GM19023 (cell line): Measurements from ENCODE around the gene CLMN.

Experiments
- ATAC-seq: cut with Tn5 transposase; IDR thresholded peaks from one replicate; pipeline ENCODE4 v1.9.1; 2021; ENCODE audit warnings: mild to moderate bottlenecking, moderate library complexity; ENCODE audit not compliant: unreplicated experiment

Gene CLMN

DNA sequence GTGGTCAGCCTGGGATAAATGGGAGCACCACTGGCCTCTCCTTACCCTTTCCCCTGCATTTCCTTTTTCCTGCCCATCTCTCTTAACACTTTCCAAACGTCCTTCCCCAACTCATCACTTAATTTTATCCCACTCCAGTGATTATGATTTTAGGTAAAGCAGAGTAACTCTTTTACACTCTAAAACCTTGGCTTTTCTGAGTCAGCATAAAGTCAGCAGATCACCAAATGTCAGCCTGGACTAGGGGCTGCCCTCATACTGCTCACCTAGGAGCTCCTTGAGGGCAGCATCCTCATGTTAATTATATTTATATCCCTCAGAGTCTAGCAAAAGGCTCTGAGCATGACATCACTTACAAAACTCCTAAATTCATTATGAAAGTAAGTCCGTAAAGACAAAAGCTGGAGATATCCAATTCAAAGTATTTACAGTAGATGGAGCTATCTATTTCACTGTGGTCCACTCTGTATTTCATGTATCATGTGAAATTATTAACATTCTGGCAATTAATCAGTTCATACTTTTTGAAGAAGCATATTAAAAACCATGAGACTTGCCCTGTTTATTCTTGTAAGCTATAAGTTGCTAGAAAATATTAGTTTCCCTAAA is 145.4 kb downstream of the CLMN start:
- ATAC-seq = no peak

DNA sequence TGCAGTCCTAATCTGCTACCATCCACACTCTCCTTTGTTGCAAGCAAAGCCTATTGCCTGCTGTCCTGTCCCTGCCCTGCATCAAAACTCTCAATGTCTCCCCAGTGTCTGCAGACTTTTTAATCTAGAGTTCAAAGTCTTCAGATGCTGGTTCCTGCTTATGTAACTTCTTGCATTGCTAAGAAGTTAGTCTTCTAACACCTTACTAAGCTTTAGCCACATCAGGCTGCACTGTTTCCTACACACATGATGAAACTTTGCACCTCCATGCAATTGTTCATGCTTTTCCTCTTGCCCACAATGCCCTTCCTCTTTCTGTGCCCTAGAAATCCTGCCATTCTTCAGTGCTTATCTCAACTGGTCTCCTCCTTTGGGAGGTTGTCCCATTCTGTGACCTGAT is 146.2 kb downstream of the CLMN start:
- ATAC-seq = no peak

DNA sequence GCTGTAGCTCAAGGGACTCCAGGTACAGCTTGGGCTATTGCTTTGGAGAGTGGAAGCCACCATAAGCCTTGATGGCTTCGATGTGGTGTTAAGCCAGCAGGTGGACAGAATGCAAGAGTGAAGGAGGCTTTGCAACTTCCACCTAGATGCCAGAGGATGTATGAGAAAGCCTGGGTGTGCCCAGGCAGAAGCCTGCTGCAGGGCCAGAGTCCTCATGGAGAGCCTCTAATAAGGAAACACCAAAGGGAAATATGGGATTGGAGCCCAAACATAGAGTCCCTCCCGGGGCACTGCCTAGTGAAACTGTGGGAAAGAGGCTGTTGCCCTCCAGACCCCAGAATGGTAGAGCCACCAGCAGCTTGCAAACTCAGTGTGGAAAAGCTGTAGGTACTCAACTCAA is 152.5 kb downstream of the CLMN start:
- no peak for ATAC-seq

DNA sequence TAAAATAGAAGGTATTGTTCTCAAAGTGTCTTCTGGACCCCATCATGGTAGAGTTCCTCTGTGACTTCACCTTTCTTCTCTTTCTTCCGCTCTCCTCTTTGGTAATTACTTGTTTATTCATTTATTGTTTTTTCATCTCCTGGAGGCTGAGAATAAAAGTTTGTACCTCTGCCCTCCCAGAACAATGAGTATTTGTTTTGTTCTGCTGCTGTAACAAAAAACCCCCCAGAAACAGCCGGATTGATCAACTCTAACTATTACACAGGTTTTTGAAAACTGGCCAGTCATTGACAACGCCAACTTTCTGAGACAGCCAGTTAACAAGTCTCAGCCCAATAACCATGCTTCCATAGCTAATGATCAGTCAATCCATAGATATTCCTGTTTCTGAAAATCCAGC is 154.2 kb downstream of the CLMN start:
- ATAC-seq = no peak

DNA sequence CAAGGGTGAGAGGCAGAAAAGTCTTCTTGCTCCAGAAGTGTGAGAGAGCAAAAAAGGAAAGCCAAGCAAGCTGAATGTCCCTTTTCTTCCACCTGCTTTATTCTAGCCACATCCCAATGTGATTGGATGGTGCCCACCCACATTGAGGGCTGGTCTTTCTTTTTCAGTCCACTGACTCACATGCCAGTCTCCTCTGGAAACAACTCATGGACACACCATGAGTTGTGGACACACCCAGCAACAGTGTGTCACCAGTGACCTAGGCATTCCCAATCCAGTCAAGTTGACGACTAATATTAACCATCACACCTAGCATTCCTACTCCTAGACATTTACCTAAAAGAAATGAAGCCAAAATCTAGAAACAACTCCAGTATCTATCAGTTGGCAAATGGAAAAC is 155.2 kb downstream of the CLMN start:
- ATAC-seq = no peak

DNA sequence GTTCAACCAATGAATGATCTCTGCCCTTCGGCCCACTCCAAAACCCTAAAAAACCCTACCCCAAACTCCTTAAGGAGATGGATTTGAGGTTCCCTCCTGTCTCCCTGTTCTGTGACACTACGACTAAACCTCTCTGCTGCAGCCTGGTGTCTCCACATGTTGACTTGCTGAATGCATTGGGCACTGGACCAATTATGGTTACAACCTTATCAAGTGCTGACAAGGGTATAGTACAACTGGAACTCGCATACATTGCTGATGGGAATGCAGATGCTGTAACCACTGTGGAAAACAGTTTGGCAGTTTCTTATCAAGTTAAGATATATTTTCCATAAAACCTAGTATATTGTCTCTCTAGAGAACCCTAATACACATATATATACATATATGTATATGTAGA is 156.0 kb downstream of the CLMN start:
- no peak for ATAC-seq

DNA sequence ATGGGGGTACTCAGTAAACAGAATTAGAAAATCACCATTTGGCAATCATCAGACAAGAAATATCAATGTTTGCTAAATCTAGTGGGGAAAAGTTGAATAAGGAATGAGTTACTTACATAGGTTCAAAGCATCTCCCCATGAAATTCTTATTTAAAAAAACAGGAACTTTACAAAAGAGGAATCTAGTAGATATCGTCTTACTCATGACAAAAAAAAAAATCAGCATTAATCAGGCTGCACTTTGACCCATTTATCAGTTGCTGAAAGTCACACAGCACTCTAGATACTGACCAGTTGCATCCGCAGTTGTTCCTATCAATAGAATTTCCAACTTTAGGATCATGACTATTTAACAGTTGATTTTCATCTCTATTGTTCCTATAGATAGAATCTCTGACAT is 156.6 kb downstream of the CLMN start:
- no peak for ATAC-seq

DNA sequence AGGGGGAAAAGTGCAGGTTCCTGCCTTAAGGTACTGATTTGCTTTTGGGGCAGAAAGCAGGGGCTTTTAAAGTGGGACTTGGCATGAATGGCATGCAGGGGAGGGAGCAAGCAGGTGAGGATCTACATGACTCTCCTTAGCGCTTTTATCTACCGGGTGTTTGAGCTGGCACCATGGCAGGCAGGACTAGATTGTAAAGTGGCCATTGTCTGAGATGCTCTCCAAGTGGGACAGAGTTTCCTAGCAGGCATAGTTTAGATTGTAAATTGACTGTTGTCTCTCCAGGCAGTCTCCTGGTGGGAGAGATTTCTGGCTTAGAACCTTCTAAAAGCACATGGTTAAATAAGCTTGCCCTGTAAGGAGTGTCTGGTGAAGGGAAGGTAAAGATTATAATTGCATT is 157.1 kb downstream of the CLMN start:
- no peak for ATAC-seq

DNA sequence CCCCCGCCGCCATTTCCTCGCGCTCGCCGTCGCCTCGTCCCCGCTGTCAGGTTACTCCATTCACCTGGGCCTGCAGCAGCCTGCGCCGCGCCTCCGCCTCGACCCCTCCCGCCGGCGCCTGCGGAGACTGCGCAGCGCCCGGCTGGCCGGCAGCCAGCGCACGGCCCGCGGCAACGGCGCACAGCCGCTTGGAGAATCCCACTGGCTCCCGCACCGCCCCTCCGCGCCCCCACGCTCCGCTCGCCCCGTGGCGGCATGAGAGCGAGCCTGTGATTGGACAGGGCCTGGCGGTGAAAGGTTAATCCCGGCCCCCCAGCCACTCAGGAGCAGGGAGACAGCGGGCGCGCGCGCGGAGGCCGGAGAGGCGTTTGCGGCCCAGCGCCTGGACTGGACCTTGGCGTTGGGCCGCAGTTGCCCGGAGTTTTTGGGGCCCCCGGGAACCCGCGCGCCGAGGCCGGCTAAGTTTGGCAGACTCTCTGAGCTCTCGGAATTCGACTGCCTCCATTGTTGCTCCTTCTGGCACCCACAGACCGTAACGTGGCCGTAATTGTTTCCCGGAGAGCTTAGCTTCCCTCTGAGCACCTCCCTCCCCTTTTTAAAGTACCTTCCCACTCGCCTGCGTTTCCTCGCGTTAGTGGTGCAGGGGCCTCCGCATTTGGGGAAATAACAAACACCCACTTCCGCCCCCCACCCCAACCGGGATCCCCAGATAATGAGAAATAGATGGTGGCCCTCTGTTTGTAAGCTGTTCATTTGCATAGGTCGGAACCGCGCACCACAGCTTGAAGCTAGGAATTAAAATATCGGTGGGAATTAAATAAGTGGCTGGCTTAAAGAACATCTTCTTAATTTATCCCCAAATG is 162.2 kb downstream of the CLMN start, which contains the start of gene DICER1:
Gene DICER1, minus strand, starts transcription at position 203 of the 863 bp plus-strand sequence. CDS start 24,071 bp downstream, outside the sequence.
- ATAC-seq = peak; percentile 81

DNA sequence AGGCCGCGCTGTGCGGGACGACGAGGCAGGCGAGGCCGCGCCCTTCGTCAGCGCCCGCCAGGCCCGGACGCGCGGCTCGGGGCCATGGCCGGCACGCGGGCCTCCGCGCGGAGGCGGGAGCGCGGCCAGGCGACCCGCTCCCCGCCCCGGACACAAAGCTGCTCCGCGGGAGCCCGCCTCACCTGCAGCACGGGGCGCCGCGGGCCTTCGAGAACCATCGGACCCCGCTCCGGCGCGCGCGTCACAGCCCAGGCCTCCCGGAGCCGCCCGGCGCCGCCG is 162.7 kb downstream of the CLMN start:
- ATAC-seq = peak; percentile 37

DNA sequence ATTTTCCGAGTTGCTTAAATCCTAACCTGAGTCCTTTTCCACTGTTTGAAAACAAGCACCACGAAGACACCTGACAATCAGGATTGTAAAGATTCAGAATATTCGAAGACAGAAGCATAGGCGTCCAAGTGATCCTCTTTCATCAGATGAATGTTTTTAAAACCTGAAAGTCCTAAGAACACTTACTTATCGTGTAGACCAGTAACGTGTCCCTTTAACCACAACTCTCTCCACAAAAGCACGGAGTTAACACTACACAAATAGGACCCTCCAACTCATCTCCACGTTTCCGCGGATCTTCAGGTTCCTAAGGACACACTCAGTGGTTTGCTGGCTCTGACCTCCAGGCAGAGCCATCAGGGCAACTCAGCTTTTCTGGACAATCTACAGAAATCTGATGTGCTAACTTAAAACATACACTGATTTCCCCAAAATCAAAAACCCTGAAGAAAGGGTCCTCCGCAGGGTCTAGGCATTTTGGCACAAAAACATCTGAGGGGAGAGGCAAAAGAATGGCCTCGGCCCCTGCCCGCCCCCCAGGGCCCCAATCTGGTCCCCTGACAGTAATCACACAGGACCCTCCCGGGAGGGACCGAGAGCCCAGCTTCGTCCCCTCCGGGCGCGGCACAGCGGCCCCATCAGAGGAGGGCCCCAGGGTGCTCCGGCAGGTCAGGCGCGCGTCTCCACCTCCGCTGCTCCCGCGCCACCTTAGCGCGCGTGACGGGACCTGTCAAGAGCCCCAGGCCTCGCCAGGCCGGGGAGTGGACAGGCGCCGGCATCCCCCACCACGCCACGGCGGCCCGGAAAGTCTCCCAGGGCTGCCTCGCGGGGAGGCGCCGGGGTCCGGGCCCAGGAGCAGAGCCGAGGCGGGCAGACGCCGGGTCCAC is 163.3 kb downstream of the CLMN start:
- peak; percentile 22 for ATAC-seq

DNA sequence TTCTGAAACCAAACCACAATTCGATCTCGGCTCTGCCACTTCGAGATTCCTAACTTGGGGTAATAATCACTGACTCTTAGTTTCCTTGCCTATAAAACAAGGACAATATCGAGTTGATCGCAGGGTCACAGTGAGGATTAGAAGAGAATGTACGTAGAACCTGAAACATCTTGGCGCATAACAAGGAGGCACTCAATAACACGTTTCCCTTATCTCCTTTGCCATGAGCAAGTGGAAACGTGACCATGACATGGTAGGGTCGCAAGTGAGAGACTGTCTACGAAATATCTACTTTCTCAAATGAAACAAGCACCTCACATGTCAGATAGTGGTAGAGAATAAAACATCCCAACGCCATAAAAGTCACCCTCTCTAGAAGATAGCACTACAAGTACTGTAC is 164.7 kb downstream of the CLMN start:
- no peak for ATAC-seq

DNA sequence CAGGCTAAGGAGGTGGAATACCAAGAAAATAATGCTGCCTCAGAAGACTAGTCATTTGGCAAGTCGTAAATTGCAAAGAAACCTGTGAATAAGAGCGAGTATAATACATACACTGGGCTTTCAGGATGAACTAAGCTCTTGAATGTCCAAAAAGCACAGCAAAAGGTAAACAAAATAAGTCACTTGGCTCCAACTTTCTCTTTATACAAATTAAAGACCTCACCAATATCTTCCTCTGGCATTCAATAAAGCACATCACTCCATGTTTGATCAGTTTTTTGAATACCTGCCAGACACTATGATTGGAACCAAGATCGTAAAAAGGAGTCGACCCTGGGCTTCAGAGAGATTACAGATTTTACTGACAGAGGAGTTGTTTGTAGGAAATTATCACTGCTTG is 165.8 kb downstream of the CLMN start:
- ATAC-seq = no peak

DNA sequence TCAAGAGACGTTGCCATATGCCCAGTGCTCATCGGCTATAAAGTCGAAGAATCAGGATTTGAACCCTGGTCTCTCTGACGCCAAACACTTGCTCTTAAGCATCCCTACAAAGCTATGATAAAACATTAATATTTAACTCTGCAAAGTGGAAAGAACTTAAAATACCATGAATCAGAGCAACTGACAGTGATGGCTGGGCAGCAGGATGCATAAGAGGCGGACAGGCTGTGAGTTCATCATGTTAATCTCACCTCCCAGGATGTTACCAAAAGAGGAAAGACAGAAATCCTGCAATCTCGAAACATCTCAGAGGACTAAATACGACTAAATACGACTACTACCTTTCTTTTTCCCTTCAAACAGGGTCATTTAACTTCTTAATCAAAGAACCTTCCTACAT is 168.1 kb downstream of the CLMN start:
- ATAC-seq = no peak

DNA sequence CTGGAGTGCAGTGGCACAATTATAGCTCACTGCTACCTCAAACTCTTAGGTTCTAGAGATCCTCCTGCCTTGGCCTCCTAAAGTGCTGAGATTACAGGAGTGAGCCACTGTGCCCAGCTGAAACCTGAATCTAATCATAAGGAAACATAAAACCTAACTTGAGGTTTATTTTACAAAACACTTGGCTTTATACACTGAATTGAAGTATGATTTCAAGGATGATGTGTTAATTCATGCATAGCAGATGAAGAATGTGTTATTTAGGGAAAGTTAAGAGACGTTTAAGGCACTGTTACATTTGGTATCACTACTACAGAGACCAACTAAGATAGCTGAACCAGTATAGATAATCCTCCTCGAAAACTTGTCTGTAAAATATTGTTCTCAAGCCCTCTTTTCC is 168.8 kb downstream of the CLMN start:
- no peak for ATAC-seq

DNA sequence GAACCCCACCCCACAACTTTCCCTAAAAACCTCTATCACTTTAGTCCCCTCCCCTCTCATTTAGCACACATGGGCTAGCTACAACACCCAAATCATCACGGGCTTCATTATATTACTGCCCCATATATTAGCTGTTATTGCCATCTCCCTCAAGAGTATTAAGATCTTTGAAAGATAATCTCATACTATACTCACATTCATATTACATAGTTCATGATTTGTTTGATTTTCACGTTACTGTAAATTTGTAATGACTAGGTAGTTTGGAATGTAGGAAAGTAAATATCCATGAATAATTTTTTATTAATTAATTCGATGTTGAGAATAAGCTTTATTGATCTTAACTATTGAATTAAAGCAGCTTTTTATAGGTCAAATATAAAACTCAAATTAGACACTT is 170.3 kb downstream of the CLMN start:
- ATAC-seq = no peak

DNA sequence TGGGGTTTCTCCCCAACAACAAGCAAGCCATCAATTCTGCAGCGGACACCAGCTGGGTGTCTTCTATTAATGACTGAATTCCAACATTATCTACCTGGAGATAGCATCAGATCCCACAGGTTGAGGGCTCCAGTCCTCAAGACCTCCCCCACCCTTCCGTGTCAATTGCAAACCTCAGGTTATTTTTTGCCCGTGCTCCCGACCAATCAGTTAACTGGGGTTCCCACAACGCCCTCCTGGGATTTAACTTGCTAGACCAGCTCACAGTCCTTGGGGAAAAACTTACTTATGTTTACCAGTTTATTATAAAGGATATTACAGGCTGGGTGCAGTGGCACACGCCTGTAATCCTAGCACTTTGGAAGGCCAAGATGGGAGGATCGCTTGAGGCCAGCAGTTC is 172.1 kb downstream of the CLMN start:
- no peak for ATAC-seq

DNA sequence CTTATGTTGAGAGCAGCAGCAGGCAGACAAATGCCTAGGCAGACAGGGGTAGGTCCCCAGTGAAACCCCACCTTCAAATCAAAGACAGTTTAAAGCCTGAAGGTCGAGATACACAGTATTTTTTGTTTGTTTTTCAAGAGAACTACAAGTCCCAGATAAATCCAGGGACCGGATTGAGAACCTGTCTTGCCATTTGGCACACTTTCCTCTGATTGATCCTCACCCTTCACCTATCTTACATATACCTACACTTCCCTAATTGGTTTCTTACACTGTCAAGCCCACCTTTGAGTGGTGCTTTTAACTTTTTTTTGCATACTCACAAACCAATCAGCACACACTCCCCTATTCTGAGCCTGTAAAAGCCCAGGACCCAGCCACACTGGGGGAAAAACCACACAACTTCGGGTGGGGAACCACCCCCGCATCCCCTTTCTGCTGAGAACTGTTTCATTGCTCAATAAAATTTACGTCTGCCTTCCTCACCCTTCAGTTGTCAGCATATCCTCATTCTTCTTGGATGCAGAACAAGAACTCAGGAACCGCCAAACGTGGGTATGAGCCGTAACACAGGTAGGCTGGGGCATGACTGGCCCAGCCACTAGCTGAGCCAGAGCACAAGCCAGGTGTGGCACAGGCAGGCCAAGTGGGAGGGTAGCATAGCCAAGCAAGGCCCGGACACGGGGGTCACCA is 173.5 kb downstream of the CLMN start:
- ATAC-seq = no peak

DNA sequence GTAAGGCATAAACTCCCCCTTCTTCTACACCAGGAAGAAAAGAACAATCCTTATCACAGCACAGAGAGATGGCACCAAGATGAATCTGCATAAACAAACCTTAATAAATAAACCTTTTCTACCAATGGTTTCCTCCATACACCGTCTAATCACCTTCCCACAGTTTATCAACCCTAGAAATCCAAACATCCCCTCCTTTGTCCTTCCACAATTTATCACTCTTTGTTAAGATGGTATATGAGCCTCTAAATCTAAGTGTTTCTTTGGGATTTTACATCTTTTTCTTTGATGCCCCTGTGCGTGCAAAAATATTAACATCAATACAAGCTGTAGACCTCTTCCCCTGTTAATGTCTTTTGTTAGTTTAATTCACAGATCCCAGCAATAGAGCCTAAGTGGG is 174.9 kb downstream of the CLMN start:
- ATAC-seq = no peak

DNA sequence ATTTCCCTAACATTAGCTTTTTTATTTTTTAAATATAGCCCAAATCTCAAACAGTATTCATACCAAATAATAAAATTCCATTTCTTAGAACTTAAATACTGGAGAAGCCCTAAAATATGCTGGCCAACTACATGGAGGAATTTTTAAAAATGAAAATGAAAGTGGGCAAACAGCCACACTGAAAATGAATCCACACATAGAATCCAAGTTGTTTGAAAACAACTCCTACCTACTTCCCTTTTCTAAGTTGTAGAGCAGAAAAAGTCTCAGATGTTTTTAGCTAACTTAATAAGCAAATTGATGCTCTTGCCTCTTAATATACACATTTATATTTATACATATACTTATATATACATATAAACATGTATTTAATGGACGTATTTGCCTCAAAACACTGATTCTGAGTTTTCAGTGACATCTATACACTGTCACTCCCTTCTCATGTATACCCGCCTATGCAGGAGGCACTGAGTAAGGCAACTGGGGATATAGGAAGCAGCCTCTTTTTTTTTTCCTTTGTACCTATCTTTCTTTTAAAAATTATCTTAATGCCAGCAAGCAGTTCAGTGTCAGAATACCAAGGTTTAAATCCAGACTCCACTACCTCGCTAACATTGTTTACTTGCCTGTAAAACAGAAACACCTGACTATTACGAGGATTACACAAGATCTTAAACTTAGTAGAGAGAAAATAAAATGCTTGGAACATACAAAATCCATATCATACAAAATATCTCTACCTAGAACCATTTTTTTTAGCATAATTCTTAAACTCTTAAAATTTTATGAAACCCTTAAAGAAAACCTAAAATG is 175.7 kb downstream of the CLMN start:
- no peak for ATAC-seq
